ENCODE results near the gene TBC1D5.

Gene TBC1D5

DNA sequence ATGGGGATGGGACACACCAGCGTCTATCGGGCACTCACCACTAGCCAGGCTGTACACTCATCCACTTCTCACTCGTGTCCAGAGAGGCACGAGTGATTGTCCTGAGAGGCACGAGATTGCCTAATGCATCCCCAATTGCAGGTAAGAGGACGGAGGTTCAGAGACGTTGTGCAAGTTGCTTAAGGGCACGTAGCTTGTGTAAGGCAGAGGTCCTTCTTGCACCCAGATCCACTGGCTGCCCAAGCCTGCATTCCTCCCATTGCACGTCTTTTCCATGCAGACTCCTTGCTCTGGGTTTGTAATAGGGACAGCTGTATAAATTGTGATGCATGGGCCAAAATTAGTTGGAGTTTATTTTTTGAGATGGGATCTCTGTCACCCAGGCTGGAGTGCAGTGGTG lies 593.4 kb downstream of the TBC1D5 start:
- no peak for TF ChIP-seq CTCF (IDR thresholded peaks at IDR 0.05; ENCODE audit: control insufficient read depth, extremely low read depth, insufficient read depth)
- DNase-seq (ENCODE audit: low read depth), result no peak
- no peak overlapping the region for H3K4me3 ChIP-seq (ENCODE audit: low read depth, low read length)

- no peak for TF ChIP-seq CTCF (IDR thresholded peaks at IDR 0.05; ENCODE audit: control insufficient read depth, extremely low read depth, insufficient read depth)
- no peak for DNase-seq (ENCODE audit: low read depth)
- no peak overlapping the region for H3K4me3 ChIP-seq (ENCODE audit: low read depth, low read length)
These were observed 597.8 kb downstream of the TBC1D5 start for GRCh38 chr3:17144665-17144993.

DNA sequence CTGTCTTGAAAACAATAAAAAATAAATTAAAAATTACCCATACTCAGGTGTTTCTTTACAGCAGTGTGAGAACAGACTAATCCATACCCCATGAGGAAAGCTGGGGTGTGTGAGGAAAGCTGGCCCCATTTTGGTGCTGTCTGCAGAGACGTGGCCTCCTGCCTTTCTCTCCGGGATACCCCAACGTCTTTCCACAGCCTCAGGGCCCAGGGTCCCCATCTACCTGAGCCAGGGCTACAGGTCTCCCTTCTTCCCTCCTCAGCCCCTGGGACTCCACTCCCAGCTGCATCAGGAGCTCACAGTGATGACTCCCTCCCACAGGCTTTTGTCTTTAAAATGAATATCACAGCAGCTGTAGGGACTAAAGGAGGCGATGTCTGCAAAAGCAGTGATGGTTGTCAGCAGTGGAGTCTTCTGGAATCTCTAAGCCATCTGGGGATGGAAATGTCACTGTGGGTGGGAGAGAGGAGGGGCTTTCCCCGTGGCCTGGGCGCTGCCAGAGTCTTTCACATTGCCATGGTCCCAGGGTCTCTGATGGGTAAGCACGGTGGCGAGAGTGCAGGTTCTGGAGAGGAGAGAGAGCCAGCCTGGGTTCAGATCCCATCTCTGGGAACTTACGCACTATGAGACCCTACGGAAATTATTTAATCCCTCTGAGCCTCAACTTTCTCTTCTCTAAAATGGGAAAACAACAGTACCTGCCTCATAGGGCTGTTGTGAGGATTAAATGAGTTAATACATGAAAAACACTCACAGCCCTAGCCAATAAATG lies 598.4 kb downstream of the TBC1D5 start:
- no peak for TF ChIP-seq CTCF (IDR thresholded peaks at IDR 0.05; ENCODE audit: control insufficient read depth, extremely low read depth, insufficient read depth)
- no peak overlapping the region for H3K4me3 ChIP-seq (ENCODE audit: low read depth, low read length)
- no peak for DNase-seq (ENCODE audit: low read depth)

DNA sequence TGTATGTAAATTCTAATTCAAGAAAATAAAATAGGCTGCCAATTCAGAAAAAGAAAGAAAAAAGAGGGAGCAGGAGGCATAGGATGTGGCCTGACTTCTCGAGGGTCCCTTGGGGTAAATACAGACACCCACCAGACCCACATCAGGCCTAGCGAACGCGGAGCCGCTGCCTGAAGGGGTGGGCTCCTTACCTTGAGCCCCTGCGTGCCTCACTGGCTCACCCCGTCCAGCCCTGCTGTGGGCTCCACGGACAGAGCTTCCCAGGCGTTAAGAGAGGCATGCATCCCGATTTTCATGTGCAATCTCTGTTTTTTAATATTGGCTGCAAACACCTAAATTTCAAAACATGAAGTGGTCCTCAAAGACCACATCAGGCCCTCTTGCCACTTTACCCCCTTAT lies 599.9 kb downstream of the TBC1D5 start:
- no peak for DNase-seq (ENCODE audit: low read depth)
- no peak for TF ChIP-seq CTCF (IDR thresholded peaks at IDR 0.05; ENCODE audit: control insufficient read depth, extremely low read depth, insufficient read depth)
- H3K4me3 ChIP-seq (ENCODE audit: low read depth, low read length), result no peak overlapping the region

DNA sequence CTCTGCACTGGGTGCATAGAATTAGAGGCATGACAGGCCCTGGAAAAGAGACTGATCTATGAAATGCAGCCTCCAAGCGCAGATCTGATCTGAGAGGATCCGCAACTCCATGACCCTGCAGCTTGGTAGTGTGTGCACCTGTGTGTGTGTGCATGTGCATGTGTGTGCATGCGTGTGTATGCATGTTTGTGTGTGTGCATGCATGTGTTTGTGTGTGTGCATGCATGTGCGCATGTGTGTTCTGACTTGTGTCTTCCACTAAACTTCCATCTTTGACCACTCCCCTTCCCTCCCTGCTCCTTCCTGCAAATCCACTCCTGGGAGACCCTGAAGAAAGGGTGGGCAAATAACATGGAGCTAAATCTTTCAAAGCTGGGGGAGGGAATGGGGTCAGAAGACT lies 600.7 kb downstream of the TBC1D5 start:
- no peak for DNase-seq (ENCODE audit: low read depth)
- no peak for TF ChIP-seq CTCF (IDR thresholded peaks at IDR 0.05; ENCODE audit: control insufficient read depth, extremely low read depth, insufficient read depth)

GRCh38 chr3:17140670-17141505 lies 601.5 kb downstream of the TBC1D5 start:
- no peak overlapping the region for H3K4me3 ChIP-seq (ENCODE audit: low read depth, low read length)
- no peak for TF ChIP-seq CTCF (IDR thresholded peaks at IDR 0.05; ENCODE audit: control insufficient read depth, extremely low read depth, insufficient read depth)
- no peak for DNase-seq (ENCODE audit: low read depth)

More for the DNA sequence above, 600.7 kb downstream of the TBC1D5 start:
- no peak overlapping the region for H3K4me3 ChIP-seq (ENCODE audit: low read depth, low read length)
